ENCODE results near the gene VSTM2B.

DNA sequence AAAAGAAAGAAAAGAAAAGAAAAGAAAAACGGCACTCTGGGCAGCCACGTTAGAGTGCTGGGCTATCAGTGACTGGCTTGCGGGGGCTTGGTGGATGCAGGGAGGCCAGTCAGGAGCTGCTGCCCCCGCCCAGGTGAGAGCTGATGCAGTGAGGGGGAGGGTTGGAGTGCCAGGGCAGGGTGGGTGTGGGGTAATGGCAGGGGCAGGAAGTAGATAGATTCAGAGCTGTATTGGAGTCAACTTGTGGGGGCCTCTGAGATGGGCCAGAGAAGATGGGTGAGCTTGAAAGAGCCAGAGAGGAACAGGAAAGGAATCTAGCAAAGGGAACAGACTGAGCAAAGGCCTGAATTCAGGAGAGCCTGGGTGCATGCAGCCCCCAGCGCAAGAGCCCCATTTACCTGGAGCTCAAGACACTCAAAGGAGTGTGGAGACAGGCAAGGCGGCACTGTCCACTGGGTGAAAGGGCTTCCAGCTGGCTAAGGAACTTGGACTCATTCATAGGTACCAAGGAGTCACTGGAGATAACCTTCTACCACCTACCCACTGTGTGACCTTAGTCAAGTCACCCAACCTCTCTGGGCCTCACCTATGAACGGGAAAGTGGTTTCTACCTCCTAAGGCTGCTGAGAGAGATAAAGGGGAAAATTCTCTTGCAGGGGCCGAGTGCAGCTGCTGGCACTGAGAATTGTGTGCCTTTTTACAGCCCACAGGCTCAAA, 20.2 kb downstream of the VSTM2B start:
- TF ChIP-seq, protein P1, sequence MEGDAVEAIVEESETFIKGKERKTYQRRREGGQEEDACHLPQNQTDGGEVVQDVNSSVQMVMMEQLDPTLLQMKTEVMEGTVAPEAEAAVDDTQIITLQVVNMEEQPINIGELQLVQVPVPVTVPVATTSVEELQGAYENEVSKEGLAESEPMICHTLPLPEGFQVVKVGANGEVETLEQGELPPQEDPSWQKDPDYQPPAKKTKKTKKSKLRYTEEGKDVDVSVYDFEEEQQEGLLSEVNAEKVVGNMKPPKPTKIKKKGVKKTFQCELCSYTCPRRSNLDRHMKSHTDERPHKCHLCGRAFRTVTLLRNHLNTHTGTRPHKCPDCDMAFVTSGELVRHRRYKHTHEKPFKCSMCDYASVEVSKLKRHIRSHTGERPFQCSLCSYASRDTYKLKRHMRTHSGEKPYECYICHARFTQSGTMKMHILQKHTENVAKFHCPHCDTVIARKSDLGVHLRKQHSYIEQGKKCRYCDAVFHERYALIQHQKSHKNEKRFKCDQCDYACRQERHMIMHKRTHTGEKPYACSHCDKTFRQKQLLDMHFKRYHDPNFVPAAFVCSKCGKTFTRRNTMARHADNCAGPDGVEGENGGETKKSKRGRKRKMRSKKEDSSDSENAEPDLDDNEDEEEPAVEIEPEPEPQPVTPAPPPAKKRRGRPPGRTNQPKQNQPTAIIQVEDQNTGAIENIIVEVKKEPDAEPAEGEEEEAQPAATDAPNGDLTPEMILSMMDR (optimal IDR thresholded peaks at IDR 0.05 in 1 of 3, IDR thresholded peaks at IDR 0.05 in 1 of 3, conservative IDR thresholded peaks at IDR 0.05 in 1 of 3; ENCODE audit: extremely low read depth in 1 of 3, insufficient read depth in 2 of 3, low read length in 3 of 3) = no peak
- TF ChIP-seq EZH2 (IDR thresholded peaks at IDR 0.05; ENCODE audit: low read length) = no peak
